Endometrial microvascular endothelial cells (primary cell): Measurements from ENCODE around the gene BCL2. TPM values are rescaled to one million over a fixed set of nuclear protein-coding genes. Genes with fewer than 3 reads are reported as not detected.

Source experiments
- in situ Hi-C: cut with HindIII; loops from 2 replicates; pipeline ENCODE4 v1.10.0; 2017; ENCODE audit warnings: low sequenced_read_pairs, low pct_unique_long_range_greater_than_20kb; ENCODE audit errors: inconsistent ontology term
- total RNA-seq: library from RNA; depleted of rRNA; stranded (reverse); fragments of >200 nt; gene quantifications from one replicate; pipeline ENCODE4 v1.2.3, GENCODE V29; 2015; ENCODE audit errors: inconsistent ontology term

BCL2 gene
- total RNA-seq, 1 donor from 2014 or later = 0.56 TPM

DNA sequence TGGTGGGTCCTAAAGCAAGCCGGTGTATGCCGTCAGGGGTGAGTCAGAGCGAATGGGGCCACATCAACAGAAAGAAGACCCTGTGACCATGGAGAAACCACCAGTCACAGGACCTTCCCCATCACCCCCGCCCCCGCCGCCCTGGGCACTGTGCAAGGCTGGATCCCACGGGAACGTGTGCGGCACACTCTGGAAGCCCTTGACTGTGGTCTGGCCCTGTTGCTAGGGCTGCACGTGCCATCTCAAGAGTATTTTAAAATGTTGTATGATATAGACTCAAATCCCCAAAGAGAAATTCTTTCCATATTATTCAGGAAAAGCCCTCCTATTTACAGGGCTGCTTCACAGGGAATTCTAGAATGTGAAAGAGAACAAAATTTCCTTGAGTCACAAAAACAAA is 174.8 kb downstream of the BCL2 start:
- in situ Hi-C loops = loop anchor here (25.0 kb wide), 1 partner anchor 193 kb away; no protein-coding TSS in a partner anchor

DNA sequence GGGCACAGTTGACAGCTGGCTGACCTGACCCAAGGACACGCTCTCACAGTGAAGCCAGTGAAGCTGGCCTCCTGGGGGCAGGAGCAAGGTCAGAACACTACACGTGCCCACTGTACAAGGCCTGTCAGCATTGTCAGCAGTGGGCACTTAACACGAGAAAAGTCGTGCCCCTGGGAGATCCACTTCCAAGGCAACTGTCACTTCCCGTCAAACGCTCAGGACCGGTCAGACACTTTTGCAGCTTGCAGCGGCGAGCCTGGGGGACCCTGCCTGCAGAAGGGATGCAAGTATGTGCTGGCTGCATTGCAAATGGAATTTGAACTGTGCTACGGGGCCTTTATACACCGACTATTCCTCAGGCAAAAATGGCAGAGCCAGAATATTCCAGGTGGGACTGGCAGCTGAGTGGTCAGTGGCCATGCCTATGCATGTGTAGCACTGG is 176.2 kb downstream of the BCL2 start:
- in situ Hi-C loops = loop anchor here (25.0 kb wide), 1 partner anchor 194 kb away; no protein-coding TSS in a partner anchor

DNA sequence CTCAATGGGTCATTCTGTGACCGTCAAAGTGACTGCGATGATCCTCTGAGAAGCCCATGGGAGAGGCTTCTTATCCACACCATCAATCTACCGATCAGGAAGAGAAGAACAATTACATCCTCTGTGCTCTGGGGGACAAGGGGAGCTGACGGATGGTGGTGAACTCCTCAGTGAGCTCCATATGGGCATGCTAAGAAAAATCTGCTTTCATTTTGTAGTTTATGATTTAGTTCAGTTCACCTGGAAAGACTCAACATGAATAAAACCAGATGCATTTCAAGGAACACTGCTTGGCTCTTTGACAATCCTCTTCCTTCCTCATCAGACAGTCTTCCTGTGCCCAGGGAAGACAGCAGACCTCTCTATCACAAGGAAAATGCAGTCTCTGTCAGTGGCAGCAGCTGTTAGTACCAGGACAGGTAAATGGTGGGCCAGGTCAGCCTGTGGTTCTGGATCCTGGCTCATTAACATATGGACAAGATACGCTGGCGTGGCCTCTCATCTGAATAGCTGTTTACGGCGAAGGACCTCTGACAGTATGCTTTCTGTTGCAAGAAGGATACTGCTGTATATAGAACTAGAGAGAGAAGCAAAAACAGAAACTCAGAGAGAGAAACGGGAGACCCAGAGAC is 176.9 kb downstream of the BCL2 start:
- in situ Hi-C loops = loop anchor here (25.0 kb wide), 1 partner anchor 195 kb away; no protein-coding TSS in a partner anchor

DNA sequence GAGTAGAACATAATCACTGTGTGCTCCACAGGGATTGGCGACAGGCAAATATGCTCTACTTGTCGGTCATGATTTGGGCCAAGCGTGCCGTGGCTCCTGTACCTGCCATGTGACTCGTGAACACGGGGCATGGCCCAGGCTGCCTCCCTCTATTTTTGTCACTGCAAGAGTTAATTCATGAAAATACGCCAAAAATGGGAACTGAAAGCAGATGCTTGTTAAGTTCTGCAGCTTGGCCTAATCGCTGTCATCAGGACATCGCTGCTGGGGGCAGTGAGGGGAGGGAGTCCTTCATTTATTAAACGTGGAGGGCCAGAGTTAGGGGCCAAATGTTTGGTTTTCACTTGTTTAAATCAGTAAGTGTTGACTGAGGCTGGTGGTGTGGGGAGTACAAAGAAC is 177.8 kb downstream of the BCL2 start:
- in situ Hi-C loops = loop anchor here (25.0 kb wide), 1 partner anchor 196 kb away; no protein-coding TSS in a partner anchor

DNA sequence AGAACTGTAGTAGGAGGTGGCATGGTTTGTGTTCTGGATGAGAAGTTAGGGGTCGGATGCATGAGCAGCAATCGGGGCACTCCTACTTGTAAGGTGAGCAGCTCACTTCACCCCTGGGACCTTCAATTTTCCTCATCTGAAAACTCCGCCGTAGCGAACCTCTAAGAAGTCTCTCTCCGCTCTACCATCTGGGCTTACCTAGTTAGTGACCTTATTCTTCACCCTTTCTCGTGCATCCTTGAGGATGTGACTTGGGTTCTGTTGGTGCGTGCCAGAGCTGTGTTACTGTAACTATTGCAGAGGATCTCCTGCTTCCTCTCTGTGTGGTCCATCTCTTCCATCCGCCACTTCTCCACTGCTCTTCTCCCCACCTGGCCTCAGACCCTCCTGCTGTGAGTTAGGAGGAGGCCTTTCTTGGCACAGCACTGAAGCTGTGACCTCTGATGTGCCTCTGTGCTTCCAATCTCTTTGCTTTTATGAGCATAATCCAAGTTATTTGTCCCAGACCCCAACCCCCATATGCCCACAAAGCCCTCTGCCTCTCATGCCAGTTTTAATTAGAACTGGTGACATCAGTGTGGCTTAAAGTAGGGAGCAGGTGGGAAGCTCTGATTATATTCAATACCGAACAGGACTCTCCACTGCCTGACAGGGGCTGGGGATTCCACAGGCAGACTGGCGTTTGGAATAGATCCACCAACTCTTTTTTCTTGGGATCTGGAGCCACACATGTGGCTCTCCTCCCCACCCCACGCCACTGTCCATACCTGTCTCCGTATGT is 178.4 kb downstream of the BCL2 start:
- in situ Hi-C loops = loop anchor here (25.0 kb wide), 1 partner anchor 196 kb away; no protein-coding TSS in a partner anchor

DNA sequence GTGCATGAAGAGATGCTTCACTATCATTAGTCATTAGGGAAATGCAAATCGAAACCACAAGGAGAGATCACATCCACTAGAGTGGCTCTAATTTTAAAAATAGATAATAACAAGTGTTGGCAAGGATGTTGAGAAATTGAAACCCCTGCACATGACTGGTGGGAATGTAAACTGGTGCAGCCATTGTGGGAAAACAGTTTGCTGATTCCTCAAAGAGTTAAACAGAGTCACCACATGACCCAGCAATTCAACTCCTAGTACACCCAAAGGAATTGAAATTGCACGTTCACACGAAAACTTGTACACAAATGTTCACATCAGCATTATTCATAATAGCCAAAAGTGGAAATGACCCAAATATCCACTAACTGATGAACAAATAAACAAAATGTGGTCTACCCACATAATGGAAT is 179.5 kb downstream of the BCL2 start:
- in situ Hi-C loops = loop anchor here (25.0 kb wide), 1 partner anchor 197 kb away; no protein-coding TSS in a partner anchor

DNA sequence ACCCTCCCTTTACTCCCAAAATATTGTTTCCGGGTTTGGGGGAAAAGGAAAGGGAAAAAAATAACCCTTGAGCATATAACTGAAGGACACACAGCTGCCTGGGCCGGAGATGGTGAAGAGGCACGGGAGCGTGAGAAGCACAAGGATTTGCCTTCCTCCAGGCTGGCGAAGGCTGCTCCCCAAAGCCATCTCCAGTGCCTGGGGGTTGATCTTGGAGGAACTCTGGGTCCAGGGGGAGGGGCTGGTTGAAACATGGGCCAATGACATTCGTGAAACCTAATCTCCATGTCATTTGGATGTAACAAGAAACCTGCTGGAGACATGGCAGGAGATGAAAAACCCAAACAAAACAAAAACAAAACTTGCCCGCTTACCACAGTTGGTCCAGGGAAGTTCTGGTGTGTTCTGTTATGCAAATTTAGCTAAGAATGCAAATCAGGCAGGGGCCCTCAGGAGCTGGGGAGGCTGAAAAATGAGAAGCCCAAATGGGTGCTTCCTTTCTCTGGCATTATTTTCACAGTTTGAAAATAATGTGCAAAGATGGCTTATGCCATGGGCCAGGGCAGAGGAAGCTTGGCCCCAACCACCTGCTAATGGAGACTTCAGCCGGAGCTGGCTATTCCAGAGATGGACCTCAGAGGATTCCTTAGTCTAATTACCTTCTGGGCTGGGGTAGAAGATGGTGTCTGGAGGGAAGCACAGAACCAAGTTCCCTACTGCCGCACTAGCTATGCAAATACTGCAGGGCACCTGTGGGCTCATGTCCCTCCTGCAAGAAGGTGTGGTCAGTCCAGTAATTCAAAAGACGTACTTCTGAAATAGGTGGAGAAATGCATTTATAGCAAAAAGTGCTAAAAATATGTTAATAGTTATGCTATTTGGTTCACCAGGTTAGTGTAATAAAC is 180.9 kb downstream of the BCL2 start:
- in situ Hi-C loops = loop anchor here (10.0 to 25.0 kb wide), 2 partner anchors 124 to 199 kb away; no protein-coding TSS in a partner anchor

DNA sequence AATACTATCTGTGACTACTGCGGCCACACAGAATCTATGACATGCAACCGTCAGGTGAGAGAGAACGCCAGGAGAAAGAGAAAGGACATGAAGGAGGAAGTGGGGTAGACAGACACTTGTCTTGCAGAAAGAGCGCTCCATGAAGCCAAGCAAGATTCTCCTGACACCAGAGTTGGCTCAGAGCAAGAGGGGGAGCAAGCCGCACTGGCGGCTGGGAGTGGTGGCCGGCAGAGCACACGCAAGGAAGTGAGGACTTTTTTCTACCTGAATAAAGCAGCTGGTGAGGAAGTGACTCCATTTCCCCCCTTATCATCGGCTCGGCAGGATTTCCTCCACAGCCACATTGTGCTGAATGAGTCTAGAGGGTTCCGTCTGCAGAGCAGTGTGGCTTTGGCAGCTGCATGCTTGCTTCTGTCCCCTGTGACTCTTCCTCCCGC is 181.6 kb downstream of the BCL2 start:
- in situ Hi-C loops = loop anchor here (10.0 to 25.0 kb wide), 2 partner anchors 123 to 199 kb away; no protein-coding TSS in a partner anchor

DNA sequence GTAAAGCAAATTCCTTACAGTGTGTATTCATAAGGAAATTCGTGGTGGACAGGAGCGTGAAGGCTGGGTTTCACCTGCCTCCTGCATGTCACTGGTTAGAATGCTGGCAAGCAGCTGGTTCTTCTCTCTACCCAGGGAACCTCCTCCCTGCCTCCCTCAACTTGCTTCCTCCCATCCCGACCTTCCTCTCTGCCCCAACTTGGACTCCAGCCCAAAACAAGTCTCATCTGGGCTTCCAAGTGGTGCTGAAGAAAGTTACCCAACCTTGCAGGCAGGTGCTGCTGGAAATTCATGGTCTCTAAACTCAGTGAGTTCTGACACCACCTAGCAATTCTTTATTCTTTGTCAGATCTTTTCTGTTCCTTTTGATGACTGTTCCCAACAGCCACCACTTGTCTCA is 184.5 kb downstream of the BCL2 start:
- in situ Hi-C loops = loop anchor here (10.0 to 25.0 kb wide), 2 partner anchors 120 to 202 kb away; no protein-coding TSS in a partner anchor

DNA sequence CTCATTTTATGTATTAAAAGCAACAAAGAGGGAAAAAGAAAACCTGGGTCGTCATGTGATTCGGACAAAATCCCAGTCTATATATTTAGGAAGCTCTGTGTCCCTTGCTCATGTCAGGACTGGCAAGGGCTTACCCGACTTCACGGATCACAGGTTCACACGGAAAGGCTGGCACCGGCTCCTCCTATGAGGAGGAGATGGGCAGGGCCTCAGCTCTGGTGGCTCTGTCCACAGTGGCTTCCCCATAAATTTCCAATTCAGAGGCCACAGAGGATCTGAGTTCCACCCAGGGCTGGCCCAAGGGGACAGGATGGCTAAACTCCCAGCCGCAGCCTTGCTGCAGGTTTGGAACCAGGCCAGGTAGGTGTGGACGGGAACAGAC is 186.8 kb downstream of the BCL2 start:
- in situ Hi-C loops = loop anchor here (10.0 to 25.0 kb wide), 2 partner anchors 118 to 204 kb away; no protein-coding TSS in a partner anchor

DNA sequence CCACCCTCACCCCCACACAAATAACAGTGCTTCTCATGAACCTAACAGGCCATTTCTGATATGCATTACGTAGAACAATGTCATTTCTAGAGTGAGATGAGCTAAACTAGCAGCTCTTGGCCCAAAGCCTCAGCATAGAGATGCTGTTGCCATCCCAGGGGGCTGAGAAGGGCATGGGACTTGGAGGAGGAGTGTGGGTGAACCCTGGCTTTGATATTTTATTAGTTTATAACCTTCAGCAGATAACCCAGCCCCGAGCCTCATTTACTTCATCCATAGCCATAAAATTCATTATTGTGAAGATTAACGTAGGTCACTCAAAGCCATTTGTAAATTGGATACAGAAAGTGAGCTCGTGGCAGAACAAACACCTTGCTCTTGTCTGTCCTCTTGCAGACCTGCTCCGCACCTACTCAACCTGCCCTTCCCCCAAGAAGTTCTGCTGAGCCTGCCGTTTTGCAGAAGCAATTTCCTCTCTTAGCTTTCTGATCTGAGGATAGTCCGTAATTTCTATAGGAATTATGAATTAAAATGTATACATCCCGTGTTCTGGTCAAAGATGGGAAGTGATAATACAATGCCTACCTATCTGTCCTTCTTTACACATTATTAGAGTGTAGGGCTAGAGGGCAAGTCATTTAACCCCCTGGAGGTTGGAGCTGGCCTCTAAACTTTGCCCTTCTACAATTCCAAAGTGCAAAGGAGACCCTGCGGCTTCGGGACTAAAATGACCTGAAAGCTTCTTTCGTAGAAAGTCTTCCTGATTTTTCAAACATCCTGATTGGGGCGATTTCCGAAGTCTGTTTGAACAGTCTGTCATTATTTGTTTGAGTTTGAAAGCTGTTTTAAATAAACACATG is 187.4 kb downstream of the BCL2 start:
- in situ Hi-C loops = loop anchor here (10.0 to 25.0 kb wide), 2 partner anchors 117 to 205 kb away; no protein-coding TSS in a partner anchor

DNA sequence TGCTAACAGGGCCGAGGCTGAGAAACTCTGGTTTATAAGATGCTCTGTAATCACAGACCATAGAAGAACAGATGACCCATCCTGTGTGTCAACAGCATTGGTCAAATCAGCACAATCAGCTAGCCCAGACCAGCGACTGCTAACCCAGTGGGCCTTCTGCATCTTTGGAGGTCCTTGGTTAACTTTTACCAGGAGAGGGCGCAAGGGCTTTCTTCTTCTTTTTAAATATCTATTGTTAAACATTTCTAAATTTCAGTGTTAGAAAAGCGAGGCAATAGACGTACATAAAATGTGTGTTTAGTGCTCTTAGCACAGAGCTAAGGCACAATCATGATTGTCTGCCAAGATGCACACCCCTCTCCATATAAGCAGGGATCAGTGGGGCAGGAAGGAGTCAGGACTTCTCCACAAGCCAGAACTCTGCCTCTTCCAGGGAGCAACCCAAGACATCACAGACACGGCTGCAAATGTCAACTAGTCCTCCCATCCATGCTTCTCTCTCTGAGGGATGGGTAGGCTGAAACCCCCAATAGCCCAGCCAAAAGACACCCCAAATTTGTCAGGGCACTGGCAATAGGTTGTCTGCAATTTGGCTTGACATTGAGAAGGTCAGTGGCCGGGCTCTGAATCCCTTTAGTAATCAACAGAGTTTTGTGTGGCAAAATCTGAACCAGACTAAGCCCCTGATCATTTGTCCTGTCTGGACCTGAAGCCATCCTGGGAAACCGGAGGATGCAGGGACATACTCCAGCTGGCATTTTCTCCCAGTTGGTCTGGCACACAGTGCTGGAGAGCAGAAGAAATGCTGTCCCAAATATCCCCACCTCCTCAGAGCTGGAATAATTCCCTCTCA is 188.2 kb downstream of the BCL2 start:
- in situ Hi-C loops = loop anchor here (10.0 to 25.0 kb wide), 2 partner anchors 117 to 206 kb away; no protein-coding TSS in a partner anchor

DNA sequence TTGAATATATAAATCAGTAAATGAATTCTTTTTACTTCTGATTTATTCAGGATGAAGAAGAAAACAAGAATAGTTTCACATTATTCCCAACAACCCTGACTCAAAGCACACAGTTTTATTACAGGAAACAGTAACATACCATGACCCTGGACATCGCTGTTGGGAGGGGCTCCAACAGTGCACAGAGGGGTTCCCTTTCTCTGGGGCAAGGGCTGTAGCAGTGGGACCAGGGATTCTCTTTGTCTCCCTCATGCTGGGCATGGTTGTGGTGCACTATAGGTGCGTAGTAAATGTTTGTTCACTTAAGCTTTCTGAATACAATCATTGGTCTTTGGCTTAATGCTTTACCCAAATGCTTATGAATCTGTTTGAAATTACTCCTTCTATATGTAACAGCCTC is 189.4 kb downstream of the BCL2 start:
- in situ Hi-C loops = loop anchor here (10.0 to 25.0 kb wide), 2 partner anchors 115 to 207 kb away; no protein-coding TSS in a partner anchor

DNA sequence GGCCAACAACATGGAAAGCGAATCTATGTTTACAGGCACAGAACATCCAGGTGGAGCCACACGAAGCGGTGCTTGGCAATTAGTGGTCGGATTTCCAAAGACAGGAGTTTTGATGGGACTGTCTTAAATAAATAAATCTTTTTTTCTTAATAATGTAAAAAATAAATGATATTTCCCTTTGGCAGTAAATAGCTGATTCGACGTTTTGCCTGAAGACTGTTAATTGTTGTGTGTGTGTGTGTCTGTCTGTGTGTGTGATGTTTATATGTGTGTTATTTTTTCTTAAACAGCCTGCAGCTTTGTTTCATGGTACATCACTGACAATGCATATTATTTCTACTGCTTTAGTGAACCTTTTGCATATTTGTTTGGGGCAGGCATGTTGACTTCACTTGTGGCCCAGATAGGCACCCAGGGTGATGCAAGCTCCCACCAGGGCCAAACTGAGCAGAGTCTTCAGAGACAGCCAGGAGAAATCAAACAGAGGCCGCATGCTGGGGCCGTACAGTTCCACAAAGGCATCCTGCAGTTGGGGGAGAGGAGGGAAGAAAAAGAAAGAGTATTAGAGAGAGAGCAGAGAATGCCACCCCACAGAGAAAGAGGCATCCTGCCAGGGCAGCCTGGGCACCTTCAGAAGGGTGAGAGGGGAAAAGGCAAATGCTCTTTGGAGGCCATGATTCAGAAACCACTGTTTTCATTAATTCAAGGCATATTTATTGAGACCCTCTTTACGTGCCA is 191.2 kb downstream of the BCL2 start:
- in situ Hi-C loops = loop anchor here (25.0 kb wide), 1 partner anchor 209 kb away; no protein-coding TSS in a partner anchor

DNA sequence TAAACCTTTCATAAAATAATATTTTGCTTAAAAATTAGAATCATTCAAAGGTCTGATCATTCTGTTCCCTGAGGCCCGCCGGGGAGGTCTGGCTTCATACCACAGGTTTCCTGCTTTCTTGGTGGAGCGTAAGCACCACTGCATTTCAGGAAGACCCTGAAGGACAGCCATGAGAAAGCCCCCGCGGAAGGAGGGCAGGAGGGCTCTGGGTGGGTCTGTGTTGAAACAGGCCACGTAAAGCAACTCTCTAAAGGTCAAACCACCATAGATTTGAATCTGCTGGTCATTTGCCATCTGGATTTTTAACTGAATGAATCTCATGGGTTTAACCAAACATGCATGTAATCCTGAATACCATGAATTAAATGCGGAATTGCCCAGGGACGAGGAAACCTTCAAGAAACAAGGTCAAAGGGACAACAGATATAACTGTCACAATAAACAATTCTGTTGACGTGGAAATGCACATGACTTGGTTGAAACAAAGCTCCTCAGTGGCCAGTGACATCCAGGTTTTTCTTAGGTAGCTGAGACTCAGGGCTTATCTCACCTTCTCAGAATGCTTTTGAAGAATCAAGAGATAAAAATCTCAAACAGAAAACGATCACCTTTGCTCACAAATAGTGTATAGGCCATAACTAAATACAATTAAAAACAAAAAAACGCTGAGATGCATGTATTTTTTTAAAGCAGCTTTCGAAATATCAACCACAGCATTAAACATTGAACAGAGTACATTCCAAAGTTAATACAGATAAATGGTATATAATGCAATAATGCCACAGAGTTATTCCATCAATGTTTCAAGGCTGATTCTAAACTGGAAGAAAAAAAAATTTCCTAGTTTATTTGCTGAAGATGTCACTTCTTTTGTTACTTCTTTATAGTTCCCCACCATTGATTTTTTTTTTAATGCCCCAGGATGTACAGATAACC is 193.2 kb downstream of the BCL2 start:
- in situ Hi-C loops = loop anchor here (25.0 kb wide), 1 partner anchor 211 kb away; no protein-coding TSS in a partner anchor
